ENCODE measurements around the gene MDN1.
"Not testable (repeated sequence)": the region's sequence is repeated elsewhere in the genome, so short reads cannot be mapped to it uniquely, and the experiment has no call there.

The MDN1 gene

GRCh38 chr6:89768324-89768723, 51.3 kb downstream of the MDN1 start:
- no peak for DNase-seq

- no peak for DNase-seq
Observed at GRCh38 chr6:89763550-89763949, 56.0 kb downstream of the MDN1 start.

GRCh38 chr6:89758830-89759229, 60.8 kb downstream of the MDN1 start:
- DNase-seq: no peak

GRCh38 chr6:89750338-89750737, 69.3 kb downstream of the MDN1 start:
- DNase-seq: no peak

GRCh38 chr6:89749918-89750317, 69.7 kb downstream of the MDN1 start:
- DNase-seq: no peak

- no peak for DNase-seq
Observed at GRCh38 chr6:89745716-89746115, 73.9 kb downstream of the MDN1 start.

- DNase-seq: no peak
Observed at GRCh38 chr6:89745096-89745495, 74.5 kb downstream of the MDN1 start.

- no peak for DNase-seq
Observed at GRCh38 chr6:89736893-89737292, 82.7 kb downstream of the MDN1 start.

GRCh38 chr6:89734526-89734925, 85.1 kb downstream of the MDN1 start:
- DNase-seq: no peak

- DNase-seq: no peak
Observed at GRCh38 chr6:89731924-89732567, 87.5 kb downstream of the MDN1 start.

GRCh38 chr6:89731262-89731661, 88.3 kb downstream of the MDN1 start:
- DNase-seq: not testable (repeated sequence)

GRCh38 chr6:89729818-89730217, 89.8 kb downstream of the MDN1 start:
- DNase-seq: no peak

GRCh38 chr6:89727501-89727900, 92.1 kb downstream of the MDN1 start:
- no peak for DNase-seq

GRCh38 chr6:89724981-89725380, 94.6 kb downstream of the MDN1 start:
- DNase-seq: no peak

GRCh38 chr6:89723046-89723445, 96.5 kb downstream of the MDN1 start:
- DNase-seq: no peak

GRCh38 chr6:89716532-89716931, 103.1 kb downstream of the MDN1 start:
- DNase-seq: no peak

GRCh38 chr6:89711801-89712200, 107.8 kb downstream of the MDN1 start:
- no peak for DNase-seq

- no peak for DNase-seq
Observed at GRCh38 chr6:89708316-89708715, 111.3 kb downstream of the MDN1 start.

GRCh38 chr6:89707766-89708165, 111.8 kb downstream of the MDN1 start:
- DNase-seq: no peak

- DNase-seq: no peak
Observed at GRCh38 chr6:89706121-89706520, 113.5 kb downstream of the MDN1 start.

- no peak for DNase-seq
Observed at GRCh38 chr6:89703292-89703691, 116.3 kb downstream of the MDN1 start.

- no peak for DNase-seq
Observed at GRCh38 chr6:89702349-89702748, 117.2 kb downstream of the MDN1 start.

- DNase-seq: no peak
Observed at GRCh38 chr6:89695667-89696066, 123.9 kb downstream of the MDN1 start.

- no peak for DNase-seq
Observed at GRCh38 chr6:89694428-89694827, 125.2 kb downstream of the MDN1 start.

- no peak for DNase-seq
Observed at GRCh38 chr6:89693207-89693606, 126.4 kb downstream of the MDN1 start.

GRCh38 chr6:89692256-89692655, 127.3 kb downstream of the MDN1 start:
- DNase-seq: no peak

Data from stimulated activated CD4-positive, alpha-beta T cell treated with anti-CD3 and anti-CD28 coated beads, Interleukin-2, amount 100 ng/mL, for 24 hours (primary cell).